Measurements from ENCODE around the gene ZNF143.

Gene ZNF143

GRCh38 chr11:9473408-9473807 lies 12.6 kb downstream of the ZNF143 start:
- DNase-seq (ENCODE audit: low read depth), result no peak
- H3K4me3 ChIP-seq (ENCODE audit: low read depth, low read length), result no peak overlapping the region
- TF ChIP-seq CTCF (IDR thresholded peaks at IDR 0.05; ENCODE audit: control insufficient read depth, extremely low read depth, insufficient read depth), result no peak

GRCh38 chr11:9479899-9480298 lies 19.1 kb downstream of the ZNF143 start:
- no peak overlapping the region for H3K4me3 ChIP-seq (ENCODE audit: low read depth, low read length)
- no peak for TF ChIP-seq CTCF (IDR thresholded peaks at IDR 0.05; ENCODE audit: control insufficient read depth, extremely low read depth, insufficient read depth)
- no peak for DNase-seq (ENCODE audit: low read depth)

GRCh38 chr11:9489080-9489765 lies 28.4 kb downstream of the ZNF143 start:
- H3K4me3 ChIP-seq (ENCODE audit: low read depth, low read length), result no peak overlapping the region
- no peak for DNase-seq (ENCODE audit: low read depth)
- TF ChIP-seq CTCF (IDR thresholded peaks at IDR 0.05; ENCODE audit: control insufficient read depth, extremely low read depth, insufficient read depth), result no peak

- no peak overlapping the region for H3K4me3 ChIP-seq (ENCODE audit: low read depth, low read length)
- TF ChIP-seq CTCF (IDR thresholded peaks at IDR 0.05; ENCODE audit: control insufficient read depth, extremely low read depth, insufficient read depth), result no peak
- no peak for DNase-seq (ENCODE audit: low read depth)
Measured at GRCh38 chr11:9490376-9490775, 29.6 kb downstream of the ZNF143 start.

- no peak overlapping the region for H3K4me3 ChIP-seq (ENCODE audit: low read depth, low read length)
- DNase-seq (ENCODE audit: low read depth), result no peak
- no peak for TF ChIP-seq CTCF (IDR thresholded peaks at IDR 0.05; ENCODE audit: control insufficient read depth, extremely low read depth, insufficient read depth)
Measured at GRCh38 chr11:9493492-9493891, 32.7 kb downstream of the ZNF143 start.

- no peak for DNase-seq (ENCODE audit: low read depth)
- H3K4me3 ChIP-seq (ENCODE audit: low read depth, low read length), result no peak overlapping the region
- TF ChIP-seq CTCF (IDR thresholded peaks at IDR 0.05; ENCODE audit: control insufficient read depth, extremely low read depth, insufficient read depth), result no peak
Measured at GRCh38 chr11:9494316-9494715, 33.5 kb downstream of the ZNF143 start.
